Stimulated activated CD4-positive, alpha-beta T cell treated with anti-CD3 and anti-CD28 coated beads, Interleukin-1b, Interleukin-23, amount 100 ng/mL, for 4 hours (primary cell): ENCODE results near the gene EPHA4.

Experiments
- DNase-seq, 2 donors: peaks; one replicate each; pipeline ENCODE4 v3.0.0-alpha.2; 2020; ENCODE audit warnings: low read depth in 2 of 2

The EPHA4 gene

DNA sequence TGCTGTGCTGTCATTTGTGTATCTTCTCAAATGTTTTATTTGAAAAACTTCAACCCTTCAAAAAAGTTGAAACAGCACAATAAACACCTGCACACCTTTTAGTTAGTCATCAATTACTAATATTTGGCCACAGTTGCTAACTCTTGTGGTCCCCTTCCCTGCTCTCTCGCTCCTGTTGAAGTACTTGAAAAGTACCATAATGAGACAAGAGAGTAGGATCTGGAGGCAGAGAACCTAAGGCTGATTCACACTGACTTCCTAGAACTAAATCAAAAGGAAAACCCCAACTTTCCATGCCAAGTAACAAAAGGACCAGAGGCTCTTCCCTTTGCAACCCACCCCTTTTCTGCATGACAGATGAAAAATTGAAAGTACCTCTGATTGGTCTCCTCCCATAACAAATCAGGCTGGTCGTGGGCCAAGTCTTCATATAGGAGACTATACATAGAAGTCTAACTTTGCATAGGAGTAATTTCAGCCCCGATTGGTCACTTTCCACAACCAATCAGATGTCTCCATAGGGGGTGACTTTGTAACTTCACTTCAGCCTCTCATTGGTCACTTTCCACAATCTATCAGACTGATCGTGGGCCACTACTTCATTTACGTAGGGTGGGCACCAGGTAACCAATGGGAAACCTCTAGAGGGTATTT, 179.7 kb downstream of the EPHA4 start:
- no peak for DNase-seq

DNA sequence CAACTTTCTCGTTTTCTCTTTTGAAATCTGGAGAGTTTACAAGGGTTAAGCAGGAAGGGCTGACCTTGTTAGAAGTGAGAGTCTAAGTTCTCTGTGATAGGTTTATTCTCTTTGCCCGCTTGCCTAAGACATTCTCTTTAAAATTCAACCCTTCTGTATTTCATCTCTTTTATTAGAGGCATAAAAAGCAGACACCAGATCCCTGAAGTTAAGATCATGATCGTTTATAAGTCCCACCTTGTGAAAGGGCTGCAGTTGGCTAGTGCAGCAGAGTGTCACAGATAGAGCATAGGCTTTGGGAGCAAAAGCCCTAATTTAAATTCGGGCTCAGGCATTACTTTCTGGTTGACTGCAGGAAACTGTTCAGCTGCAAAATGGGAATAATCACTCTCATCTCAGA, 181.2 kb downstream of the EPHA4 start:
- DNase-seq: no peak

DNA sequence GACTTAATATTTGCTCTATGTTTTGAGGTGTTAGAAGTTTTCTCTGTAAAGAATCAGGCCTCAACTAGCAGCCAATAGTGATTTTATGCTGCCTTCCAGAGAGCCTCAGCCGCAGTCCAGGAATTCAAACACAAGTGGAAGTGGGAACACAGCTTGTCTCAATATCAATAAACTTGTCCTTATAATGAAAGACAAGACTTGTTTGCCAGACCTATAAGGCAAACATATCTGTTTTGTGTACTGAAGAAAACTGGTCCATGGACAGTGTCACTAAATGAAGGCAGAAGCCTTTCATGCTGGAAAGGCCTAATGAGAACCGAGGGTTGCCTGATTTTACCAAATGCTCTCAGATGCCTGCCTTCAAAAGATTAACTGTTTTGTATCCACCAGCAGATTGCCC, 182.2 kb downstream of the EPHA4 start:
- no peak for DNase-seq

DNA sequence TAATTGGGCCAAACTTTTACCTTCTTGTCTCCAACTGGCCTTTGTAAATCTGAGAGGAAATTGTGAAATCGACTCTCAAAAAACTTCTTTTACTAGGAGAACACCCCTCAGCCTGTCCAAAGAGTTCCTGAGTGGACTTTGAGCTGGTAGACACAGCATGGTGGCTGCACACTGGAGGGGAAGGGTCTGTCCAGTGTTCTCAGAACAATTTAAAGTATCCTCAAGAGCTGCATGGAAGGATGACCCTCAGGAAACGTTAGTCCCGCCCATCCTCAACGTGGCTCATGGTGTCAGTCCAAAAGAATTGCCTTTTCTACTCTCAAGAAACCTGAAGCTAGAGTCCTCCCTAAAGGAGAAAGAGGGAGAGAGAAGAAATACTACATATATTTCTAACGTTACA, 182.7 kb downstream of the EPHA4 start:
- DNase-seq: no peak

DNA sequence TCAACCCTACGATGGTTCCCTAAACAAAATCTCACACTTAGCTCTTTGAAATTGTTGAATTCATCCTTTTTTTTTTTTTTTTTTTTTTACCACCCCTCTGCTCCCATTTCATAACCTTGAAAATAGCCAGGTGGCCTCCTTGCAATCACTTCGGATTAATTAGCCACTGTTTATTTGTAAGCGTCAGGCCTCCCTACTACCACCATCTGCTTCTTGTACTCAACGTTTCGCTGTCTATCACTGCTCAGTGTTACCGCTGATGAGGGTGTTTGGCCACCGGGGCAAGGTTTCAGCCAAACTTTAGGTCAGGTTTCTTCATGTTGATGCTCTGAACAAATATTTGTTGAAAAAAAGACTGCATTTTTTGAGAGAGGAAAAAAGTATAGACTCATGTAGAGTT, 183.2 kb downstream of the EPHA4 start:
- DNase-seq: no peak

DNA sequence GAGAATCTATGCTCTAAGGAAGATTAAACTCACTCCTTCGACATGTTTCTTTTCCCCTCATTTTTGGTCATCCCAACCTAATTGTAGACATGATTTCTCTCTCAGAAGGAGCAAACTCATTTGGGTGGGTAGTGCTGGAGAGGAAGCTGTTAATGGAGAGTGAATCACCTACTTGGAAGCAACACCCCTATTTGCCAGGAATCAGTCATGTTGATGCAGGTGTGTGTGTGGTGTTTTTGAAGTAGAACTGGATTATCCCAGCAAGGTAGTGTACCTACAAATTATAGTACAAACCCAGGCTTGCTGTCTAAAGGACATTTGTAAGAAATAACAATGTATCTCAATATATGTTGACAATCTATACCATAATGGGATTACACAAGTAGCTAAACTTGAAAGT, 186.4 kb downstream of the EPHA4 start:
- no peak for DNase-seq

DNA sequence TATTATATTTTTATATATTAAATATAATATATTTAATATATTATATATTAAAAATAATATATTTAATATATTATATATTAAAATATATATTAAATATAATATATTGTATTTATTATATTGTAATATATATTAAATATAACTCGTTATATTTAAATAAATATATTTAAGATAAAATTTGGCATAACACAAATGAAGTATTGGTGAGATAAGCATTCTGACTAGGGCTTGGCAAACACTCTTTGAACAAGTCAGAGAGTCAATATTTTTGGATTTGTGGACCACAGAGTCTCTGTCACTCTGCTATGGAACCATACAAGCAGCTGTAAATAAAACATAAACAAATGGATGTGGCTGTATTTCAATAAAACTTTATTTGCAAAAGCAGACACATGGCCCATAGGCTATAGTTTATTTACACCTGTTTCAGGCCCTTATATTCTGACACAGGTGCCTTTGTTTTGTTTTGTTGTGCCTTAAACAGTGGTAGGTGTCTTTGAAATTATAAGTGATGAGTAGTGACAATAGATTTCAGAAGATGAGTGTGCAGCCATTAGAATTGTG, 190.1 kb downstream of the EPHA4 start:
- no peak for DNase-seq

DNA sequence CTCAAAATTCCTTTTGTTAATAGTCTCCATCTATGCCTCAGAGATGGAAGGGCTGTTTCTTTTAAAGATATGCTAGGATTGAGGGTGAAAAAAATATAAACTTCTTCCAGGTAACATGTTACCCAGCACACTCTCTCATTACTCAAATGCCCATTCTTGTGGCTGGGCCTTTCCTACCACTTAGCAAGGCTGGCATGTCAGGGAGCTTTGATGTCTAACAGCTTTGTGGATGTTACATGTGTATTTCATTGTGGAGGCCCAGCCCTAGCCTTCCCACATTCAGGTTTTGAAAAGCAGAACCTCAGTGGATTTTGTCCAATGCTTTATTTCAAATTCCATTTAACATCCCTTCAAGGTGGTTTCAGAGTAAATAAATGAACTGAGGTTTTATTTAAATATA, 191.4 kb downstream of the EPHA4 start:
- no peak for DNase-seq

DNA sequence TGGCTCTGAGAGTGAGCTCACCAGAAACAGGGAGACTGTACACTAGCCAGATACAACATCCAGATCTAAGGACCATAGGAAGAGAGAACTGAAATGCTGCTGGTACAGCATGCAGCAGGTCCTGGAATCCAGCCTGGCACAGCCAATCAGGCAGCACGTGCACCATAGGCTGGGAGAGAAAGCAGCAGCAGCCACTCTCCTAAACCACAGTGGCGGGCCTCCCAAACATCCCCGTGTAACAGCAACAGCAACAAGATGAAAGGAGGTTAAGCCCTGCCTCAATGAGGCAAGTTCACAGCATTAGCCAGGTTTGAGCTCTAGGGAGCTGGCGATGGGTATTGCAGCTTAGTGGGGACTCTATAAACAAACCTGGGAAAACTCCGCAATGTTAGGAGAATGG, 192.0 kb downstream of the EPHA4 start:
- no peak for DNase-seq

DNA sequence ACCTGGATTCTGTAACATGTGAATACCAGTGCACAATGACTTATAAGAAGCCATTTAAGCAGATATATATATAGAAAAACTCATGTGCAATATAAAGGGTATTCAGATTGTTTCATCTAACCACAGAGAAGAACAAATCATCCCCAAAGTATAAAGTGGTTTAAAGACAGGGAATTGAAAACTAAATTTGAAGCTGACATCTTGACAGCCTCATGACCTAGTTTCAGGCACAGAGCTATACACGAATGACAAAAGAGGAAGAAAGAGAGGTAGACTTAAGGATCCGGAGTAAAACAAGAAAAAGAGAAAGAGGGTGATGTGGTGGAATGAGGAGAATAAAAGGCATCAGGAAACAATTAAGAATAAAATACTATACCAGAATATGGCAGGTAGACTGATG, 194.5 kb downstream of the EPHA4 start:
- no peak for DNase-seq

DNA sequence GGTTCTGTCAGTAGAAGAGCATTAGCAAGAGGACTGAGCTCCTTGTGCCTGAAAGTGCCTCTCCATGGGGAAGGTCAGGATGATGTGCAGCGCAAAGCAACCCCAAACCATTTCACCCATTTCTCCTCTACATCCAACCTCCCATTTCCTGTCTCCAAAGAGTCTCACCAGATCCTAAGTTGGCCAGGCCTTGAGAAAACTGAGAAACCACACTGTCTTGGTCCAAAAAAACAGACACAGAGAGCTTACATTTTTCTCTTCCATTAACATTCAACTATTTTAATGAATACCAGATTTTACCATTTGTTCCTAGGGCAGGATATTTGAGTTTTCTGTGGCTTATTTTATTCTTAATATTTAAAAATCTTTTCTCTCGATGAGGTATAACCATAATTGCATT, 195.0 kb downstream of the EPHA4 start:
- no peak for DNase-seq

DNA sequence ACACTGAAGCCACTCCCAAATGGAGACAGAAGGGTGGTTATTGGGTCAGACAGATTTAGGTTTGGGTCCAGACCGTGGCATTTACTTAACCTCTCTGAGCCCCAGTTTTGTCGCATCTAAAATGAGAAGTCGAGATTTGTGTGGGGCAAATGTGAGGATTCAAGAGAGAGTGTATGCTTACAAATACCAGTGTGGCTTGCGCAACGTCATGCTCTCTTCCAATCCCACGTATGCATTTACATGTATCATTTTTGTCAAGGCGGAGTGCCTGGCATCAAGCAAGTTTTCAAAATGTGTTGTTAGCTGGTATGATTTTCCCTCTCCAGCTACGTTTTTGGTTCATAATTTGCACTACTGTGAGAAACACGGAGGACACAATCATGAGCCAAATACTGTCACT, 197.9 kb downstream of the EPHA4 start:
- DNase-seq: no peak

DNA sequence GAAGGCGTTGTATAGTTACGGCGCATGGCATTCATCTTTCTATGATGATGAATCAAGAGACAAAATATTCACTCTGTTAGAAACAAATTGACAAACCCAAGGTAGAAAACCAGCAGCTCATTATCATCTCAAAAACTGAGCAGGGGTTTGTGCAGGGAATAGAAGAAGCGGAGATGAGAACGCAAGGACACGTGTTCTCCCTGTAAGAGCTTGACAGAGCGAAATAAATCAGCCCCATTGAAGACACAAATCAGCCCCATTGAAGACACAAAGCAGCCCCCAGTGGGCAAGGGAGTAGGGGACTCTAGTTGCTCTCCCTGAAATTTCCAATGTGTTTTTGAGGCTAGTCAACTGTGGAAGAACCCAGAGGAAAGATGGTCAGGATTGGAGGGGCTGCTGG, 199.2 kb downstream of the EPHA4 start:
- DNase-seq: no peak

DNA sequence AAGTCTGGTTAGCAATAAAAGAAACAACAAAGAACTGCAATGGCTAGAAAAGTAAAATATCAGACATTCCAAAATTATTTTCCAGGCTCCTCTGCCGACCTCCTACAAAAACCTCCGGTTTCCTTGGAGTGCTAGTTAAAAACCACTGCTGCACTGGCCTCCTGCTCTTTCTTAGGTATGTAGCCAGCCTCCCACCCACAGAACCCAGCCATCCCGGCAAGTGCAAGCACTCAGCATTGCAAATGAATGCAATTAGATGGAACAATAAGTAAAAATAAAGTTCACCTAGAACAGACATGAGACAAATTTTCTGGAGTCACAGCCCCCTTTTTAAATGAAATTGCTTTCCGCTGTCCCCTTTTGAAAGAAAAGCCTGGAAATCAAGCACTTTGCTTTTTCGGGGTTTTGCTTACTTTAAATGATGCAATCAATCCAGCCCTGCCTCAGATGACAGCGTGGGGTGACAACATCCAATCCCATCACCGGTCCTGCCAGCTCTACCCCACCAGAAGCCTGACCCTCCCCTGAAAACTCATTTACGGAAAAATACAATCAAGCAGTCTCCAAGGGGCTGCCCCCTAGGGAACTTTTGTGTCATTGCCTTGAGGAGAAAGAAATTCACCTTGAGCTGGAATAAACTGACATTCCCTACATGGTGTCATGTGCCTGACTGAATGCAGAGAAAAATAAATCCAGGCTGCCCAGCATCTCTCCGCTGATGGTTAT, 199.8 kb downstream of the EPHA4 start:
- DNase-seq: no peak

DNA sequence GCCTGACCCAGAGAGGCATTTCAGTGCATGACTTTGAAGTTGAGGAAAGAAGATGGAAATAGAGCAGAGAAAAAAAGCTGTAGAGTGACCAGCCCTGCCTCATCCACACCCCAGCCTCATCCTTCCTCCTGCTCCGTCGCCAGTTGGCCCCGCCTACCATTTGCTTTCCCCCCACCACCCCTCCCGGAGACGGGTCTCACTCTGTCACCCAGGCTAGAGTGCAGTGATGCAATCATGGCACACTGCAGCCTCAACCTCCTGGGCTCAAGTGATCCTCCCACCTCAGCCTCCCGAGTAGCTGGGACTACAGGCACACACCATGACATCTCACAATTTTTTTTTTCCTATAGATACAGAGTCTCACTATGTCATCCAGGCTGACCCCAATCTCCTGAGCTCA, 200.8 kb downstream of the EPHA4 start:
- DNase-seq: no peak

DNA sequence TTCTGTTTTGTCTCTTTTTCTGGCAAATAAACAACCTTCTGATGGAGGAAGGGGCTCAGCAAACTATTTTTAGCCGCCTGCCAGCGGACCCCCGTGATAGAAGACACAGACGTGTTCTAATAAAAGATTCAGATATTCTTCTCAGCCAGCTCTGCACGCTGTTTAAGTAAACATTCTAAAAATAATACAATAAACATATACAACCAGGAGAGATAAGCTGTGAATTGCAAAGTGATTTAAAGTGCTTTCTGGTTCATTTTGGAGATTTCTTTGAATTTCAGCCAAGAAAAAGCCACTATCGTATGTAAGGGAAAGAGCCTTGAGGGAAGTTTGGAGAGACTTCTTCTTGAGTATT, 201.3 kb downstream of the EPHA4 start:
- no peak for DNase-seq

DNA sequence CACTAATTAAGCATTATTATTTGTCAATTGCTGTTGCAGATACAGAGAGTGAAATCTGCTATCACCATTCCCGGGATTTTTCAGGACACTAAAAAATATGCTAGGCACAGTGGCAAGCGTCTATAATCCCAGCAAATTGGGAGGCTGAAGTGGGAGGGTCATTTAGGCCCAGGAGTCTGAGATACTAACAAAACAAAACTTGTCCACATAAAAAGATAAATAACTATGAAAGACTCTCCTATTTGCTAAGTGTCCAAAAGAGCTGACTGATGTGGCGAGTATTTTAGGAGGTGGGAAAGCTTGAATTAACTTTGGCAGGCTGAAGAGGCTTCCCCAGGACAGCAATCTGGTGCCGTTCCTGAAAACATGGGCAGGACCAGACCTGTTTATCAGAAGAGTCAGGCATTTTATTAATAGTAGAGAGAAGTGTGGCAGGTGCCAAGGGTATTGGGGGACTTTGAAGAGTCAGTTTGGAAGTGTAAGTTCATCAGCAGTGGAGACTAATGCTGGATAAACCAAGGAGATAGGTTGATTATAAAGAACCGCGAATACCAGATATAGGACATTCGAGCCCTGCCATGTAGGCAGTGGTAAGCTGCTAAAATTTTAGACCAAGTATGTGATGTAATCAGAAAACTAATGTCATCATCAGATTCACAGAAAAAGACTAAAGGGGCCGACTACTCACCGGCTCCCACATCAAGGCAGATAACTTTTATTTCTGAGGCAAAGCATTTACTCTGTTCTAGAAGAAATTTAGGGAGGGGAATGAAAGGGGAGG, 201.8 kb downstream of the EPHA4 start:
- no peak for DNase-seq
